Esophagus squamous epithelium (tissue), 4 donors: ENCODE data around the gene CSTPP1.

ENCODE experiments used
- POLR2A ChIP-seq, 4 donors: fragments of 450-650 bp; IDR thresholded peaks; one replicate each; pipeline ENCODE4 v1.6.1; 2017; ENCODE audit warnings: antibody characterized with exemption in 4 of 4, mild to moderate bottlenecking in 4 of 4, moderate library complexity in 3 of 4
- TF ChIP-seq, protein P1 (sequence below), 6 experiments: fragments of 450-650 bp in 4 of 6; fragments of 200-600 bp in 2 of 6; sonication (generic) in 2 of 6; IDR thresholded peaks; one replicate each; pipeline ENCODE4 v1.5.1; 2016 to 2019; ENCODE audit warnings: antibody characterized with exemption in 6 of 6, mild to moderate bottlenecking in 4 of 6, moderate library complexity in 4 of 6

DNA sequence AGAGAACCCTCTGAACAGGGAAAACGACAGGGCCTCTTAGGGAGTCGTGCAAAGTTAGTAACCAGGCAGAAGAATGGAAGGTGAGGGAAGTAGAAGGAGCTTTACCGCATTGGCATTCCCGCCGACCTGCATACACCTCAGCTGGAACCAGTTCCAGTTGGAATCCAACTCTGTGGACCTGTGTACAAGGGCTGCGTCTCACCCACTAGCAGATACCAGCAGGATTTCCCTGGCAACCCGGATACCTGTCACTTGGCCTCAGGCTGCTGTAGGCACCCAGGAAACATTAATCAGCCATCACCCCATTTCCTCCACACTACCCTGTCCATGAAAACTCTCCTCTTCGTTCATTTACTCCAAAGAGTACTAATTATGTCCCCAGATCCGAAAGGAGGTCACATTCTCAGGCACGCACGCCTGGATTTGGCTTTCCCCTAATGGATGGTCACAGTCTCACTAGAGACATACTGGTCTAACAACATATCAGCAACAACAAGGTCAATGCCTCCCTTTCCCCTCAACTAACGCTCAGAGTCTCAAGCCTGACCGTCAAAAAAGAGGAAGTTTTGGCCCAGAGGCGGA lies 239.3 kb downstream of the CSTPP1 start:
- TF ChIP-seq, protein P1, sequence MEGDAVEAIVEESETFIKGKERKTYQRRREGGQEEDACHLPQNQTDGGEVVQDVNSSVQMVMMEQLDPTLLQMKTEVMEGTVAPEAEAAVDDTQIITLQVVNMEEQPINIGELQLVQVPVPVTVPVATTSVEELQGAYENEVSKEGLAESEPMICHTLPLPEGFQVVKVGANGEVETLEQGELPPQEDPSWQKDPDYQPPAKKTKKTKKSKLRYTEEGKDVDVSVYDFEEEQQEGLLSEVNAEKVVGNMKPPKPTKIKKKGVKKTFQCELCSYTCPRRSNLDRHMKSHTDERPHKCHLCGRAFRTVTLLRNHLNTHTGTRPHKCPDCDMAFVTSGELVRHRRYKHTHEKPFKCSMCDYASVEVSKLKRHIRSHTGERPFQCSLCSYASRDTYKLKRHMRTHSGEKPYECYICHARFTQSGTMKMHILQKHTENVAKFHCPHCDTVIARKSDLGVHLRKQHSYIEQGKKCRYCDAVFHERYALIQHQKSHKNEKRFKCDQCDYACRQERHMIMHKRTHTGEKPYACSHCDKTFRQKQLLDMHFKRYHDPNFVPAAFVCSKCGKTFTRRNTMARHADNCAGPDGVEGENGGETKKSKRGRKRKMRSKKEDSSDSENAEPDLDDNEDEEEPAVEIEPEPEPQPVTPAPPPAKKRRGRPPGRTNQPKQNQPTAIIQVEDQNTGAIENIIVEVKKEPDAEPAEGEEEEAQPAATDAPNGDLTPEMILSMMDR (IDR thresholded peaks at IDR 0.05): no peak
- TF ChIP-seq POLR2A (IDR thresholded peaks at IDR 0.05): no peak
